ENCODE data around the gene MESD.

DNA sequence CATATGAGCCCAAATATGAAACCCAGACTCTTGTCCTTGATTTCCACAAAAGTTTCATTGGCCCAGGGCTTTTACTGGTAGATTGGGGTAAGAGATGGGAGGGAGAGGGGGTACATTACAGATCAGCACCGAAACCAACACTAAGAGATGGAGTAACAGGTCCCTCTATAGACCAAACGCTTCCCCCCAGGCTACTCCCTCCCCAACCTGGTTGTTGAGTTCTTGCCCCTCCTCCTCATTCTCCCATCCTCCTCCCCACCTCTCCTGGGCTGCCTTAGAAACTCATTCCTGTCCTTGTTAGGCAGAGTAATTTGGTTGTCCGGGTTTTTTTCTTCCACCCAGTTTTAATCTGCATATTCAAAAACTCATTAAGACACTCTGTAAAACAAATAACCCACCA, 74.1 kb downstream of the MESD start:
- no peak for TF ChIP-seq CTCF (IDR thresholded peaks at IDR 0.05)
- TF ChIP-seq POLR2A (IDR thresholded peaks at IDR 0.05) = no peak

All from heart left ventricle (tissue), 13 donors.